ENCODE measurements around the gene POC1A.

Gene POC1A

GRCh38 chr3:52154135-52155094 is at the start of gene POC1A:
POC1A (minus strand) TSS chr3:52154423; CDS start chr3:52154372, 51 bp downstream.
- DNase-seq, result peak; percentile 89

- no peak for DNase-seq
Measured at GRCh38 chr3:52203701-52204100, 49.5 kb upstream of the POC1A start.

DNA sequence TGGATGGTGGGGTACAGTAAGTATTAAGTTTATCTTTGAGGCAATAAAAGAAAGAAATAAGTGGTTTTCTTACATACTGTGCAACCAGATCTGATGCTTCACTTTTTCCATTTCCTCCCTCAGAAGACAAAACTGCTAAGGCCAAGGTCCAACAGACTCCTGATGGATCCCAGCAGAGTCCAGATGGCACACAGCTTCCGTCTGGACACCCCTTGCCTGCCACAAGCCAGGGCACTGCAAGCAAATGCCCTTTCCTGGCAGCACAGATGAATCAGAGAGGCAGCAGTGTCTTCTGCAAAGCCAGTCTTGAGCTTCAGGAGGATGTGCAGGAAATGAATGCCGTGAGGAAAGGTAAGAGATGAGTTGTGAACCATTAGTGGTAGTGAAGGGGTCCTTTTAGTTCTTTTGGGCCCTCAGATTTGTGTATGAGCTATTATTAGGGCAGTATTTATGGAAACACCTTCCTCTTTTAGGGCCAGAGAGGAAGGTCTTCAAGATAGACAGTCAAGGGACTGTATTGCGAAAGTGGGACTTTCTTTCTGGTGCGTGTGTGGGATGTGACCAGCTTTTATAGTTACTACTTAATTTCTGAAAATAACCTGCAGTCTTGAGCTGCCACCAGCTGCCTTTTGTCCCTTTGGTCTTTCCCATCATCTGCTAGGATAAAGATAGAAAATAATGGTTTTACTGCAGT is 48.3 kb upstream of the POC1A start:
- no peak for DNase-seq

DNA sequence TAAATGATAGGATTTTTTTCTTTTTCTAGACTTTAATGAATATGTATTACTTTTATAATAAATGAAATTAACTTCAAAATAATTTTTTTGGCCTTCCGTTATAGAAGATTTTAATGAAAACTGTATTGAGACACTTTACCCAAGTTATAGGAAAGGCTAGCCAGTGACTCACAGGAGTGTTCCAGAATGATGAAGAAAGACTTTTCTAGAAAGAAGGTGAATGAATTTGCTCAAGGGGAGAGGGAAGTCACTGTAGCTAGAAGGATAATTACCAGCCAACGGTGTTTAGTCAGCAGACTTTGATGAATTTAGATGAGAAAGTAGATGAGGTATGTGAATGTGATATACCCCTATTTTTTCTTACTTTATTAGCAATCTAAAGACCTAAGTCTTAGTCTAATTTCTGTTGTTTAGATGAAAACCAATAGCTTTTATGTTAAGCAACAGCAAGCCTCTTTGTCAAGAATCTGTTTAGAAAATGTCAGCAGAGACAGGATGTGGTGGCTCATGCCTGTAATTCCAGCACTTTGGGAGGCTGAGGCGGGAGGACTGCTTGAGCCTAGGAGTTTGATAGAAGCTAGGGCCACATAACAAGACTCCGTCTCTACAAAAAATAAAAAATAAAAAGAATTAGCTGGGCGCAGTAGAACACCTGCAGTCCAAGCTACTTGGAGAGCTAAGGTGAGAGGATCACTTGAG is 46.9 kb upstream of the POC1A start:
- no peak for DNase-seq

- DNase-seq, result no peak
Measured at GRCh38 chr3:52198643-52199608, 44.7 kb upstream of the POC1A start.

- DNase-seq, result peak; percentile 75
Measured at GRCh38 chr3:52197842-52198625, 43.8 kb upstream of the POC1A start, which contains the start of gene ALAS1. ALAS1 (plus strand) TSS chr3:52198160; CDS start chr3:52199242, 1,082 bp downstream.

- DNase-seq, result no peak
Measured at GRCh38 chr3:52197499-52197841, 43.2 kb upstream of the POC1A start.

DNA sequence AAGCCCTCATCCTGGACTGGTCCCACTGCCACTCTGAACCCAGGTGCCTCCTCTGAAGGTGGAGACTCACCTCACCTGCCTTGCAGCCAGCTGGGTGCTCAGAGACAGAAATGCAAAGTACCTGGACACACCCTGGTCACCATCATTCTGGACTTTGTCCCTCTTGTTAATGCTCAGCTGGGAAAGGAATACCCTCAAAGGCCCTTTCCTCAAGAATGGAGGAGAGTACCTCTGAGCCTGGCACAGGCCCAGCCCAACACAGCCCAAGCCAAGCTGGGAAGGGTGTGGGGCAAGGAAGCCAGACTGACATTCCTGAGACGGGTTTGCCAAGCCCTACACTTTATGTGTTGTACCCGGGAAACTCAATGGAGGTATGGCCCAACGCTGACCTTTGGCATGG is 42.8 kb upstream of the POC1A start:
- DNase-seq, result no peak

- DNase-seq, result no peak
Measured at GRCh38 chr3:52195823-52196331, 41.7 kb upstream of the POC1A start.

DNA sequence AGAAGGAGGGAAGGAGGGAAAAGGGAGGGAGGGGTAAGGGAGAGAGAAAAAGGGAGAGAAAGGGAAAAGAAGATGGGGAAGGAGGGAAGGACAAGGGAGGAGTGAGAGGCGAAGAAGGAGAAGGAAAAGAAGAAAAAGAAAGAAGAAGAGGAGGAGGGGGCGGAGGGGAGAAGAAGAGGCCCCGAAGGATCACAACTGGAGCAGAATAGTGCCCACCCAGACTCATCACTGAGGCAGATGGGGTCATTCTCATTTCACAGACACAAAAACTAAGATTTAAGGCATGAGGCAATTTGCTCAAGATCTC is 41.0 kb upstream of the POC1A start:
- DNase-seq, result no peak

- no peak for DNase-seq
Measured at GRCh38 chr3:52194485-52195290, 40.5 kb upstream of the POC1A start.

GRCh38 chr3:52193065-52193464 is 38.8 kb upstream of the POC1A start:
- no peak for DNase-seq

DNA sequence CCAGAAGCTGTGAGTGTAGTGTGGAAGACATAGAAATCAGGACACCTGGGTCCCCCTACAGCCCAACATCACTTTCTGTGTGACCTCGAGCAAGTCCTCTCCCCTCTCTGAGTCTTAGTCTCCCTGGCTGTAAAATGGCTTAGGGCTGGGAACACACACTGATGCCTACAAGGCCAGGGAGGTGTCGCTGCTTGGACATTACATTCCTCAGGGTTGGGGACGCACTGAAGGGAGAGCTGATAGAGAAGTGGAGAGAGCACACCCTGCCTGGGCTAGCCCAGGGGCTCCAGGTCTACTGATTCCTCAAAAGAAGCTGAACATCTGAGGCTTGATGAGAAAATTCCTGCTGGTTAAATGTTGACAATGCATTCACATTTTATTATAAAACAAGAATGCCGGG is 37.4 kb upstream of the POC1A start:
- no peak for DNase-seq

- DNase-seq, result no peak
Measured at GRCh38 chr3:52190294-52191074, 36.3 kb upstream of the POC1A start.

DNA sequence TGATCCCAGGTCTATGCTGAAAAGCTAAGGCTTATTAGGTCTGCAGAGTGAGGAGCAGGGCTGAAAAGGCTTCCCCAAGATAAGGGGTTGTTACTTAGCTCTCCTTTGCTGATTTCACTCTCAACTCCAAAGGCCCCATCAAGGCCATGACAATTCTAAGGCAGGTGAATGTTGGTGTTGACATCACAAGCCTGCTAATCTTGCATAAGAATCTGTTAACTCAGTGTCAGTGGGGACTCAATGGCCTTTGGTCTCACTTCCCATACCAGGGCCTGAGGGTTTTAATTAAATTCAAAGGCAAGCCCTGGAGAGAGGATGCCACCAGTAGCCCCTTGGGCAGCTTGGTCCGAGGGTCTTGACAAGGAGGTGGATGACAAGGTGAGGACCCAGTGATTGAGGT is 34.3 kb upstream of the POC1A start:
- DNase-seq, result no peak

DNA sequence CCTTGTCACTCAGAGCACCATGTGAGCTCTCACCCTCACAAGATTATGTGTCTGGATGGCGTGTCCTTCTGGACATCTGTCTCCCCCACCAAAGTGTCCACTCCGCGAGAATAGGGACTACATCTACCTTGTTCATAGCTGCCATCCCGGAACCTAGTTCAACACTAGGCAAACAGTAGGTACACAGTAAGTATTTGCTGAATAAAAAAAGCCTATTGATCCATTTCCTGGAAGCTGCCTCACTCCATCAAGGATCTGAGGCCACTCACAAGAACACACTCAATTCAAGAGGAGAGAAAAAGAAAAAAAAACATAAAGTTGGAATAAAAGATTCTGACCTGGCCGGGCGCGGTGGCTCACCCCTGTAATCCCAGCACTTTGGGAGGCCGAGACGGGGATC is 32.5 kb upstream of the POC1A start:
- no peak for DNase-seq

DNA sequence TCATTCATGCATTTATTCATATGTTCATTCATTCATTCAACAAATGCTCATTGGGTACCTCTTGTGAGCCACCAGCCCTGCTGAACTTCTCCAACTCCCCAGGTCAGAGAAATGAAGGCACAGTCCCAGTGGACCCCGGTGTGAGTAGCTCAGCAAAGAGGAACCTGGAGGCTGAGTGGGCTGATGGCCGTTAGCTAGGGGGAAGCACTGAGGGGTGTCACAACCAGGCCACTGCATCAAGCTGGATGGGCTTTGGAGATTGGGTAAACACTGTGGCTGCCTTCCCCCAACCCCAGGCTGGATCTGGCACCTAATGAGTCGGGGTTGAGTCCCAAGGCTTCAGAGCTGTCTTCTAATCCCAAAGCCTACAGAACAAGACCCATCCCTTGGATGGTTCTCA is 31.6 kb upstream of the POC1A start:
- DNase-seq, result no peak

GRCh38 chr3:52185311-52185710 is 31.1 kb upstream of the POC1A start:
- DNase-seq, result no peak

DNA sequence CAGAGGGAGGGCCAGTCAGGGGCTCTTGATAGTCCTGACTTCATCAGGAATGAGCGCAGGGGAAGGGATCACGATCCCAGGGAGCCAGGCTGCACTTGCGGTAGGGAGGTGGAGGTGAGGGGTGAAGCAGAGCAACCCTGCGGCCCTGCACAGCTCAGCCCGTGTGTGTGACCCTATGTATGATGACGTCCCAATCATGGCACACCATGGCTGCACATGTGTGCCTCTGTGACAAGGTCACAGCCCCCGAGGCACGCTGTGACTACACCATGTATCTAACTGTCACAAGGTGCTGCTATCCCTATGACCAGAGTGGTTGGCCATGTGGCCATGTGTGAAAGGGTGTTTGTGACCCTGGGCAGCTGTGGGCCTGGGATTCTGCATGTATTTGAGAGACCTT is 30.5 kb upstream of the POC1A start:
- no peak for DNase-seq
